Measurements from ENCODE around the gene ASTL. TPM values are rescaled to one million over a fixed set of nuclear protein-coding genes. Genes with fewer than 3 reads are reported as not detected.

The ASTL gene
- total RNA-seq, 4 donors from 2014 or later, result 0.84 to 3.3 TPM; not detected in 2

DNA sequence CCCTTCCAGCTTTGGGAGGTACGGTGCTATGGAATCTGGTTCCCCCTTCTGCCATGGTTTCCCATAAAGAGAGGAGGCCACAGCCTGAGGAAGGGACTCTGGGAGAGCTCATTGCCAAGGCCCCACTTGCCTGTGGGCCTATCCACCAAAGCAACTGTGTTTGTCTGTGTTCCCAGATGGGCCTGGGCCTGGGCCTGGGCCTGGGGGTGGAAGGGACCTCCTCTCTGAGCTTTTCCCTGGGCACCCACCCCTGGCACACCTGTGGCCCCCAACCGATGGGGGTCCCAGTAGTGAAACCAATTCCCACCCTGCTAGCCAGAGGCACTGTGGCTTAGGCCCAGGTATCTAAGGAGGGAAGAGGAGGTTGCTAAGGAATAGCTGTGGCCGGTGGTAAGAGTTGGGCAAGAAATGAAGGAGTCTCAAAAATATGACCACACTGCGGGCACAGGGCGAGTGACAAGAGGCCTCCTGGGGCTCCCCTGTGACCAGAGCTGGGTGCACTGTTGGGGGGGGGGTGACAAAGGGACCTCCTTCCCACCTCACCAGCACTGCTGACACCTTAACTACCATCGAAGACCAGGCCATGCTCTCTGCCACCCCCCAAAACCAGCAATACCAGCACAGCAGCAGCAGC is 11.8 kb upstream of the ASTL start:
- no peak for ATAC-seq (ENCODE audit: low FRiP score)
- TF ChIP-seq CTCF (IDR thresholded peaks at IDR 0.05), result no peak
- DNase-seq (ENCODE audit: low spot score), result no peak

GRCh38 chr2:96148410-96149217 is 10.3 kb upstream of the ASTL start:
- DNase-seq (ENCODE audit: low spot score) (peak; percentile 69), ATAC-seq (ENCODE audit: low FRiP score) (peak; percentile 79)
- TF ChIP-seq CTCF (IDR thresholded peaks at IDR 0.05), result no peak

DNA sequence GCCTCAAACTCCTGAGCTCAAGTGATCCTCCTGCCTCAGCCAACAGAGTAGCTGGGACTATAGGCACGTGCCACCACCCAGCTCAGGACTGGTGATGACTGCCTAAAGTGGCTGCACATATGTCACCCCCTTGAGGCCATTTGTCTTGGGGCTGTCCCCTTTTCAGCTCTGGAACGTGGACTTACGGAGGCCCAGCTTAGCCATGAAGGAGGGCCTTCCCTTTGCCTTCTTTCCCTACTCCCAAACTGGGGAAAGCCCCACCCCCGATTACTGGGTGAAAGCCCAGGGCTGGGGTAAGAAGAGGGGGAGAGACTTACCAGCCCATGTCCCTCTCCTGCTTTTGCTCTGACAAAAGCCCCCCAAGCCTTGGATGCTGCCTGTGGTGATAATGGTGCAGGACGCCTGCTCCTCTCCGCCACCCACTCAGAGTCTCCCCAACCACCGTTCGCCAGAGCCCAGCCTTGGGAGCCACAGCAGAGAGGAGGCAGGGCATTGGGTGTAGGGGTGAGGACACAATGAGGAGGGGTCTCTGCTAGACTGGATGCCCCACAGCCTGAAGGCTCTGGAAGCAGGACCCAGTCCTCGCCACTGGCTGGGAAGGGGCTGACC is 9.4 kb upstream of the ASTL start:
- ATAC-seq (ENCODE audit: low FRiP score), result no peak
- no peak for TF ChIP-seq CTCF (IDR thresholded peaks at IDR 0.05)
- DNase-seq (ENCODE audit: low spot score), result no peak

- ATAC-seq (ENCODE audit: low FRiP score) (no peak), DNase-seq (ENCODE audit: low spot score) (no peak)
- TF ChIP-seq CTCF (IDR thresholded peaks at IDR 0.05), result no peak
Measured at GRCh38 chr2:96146881-96147592, 8.7 kb upstream of the ASTL start.

DNA sequence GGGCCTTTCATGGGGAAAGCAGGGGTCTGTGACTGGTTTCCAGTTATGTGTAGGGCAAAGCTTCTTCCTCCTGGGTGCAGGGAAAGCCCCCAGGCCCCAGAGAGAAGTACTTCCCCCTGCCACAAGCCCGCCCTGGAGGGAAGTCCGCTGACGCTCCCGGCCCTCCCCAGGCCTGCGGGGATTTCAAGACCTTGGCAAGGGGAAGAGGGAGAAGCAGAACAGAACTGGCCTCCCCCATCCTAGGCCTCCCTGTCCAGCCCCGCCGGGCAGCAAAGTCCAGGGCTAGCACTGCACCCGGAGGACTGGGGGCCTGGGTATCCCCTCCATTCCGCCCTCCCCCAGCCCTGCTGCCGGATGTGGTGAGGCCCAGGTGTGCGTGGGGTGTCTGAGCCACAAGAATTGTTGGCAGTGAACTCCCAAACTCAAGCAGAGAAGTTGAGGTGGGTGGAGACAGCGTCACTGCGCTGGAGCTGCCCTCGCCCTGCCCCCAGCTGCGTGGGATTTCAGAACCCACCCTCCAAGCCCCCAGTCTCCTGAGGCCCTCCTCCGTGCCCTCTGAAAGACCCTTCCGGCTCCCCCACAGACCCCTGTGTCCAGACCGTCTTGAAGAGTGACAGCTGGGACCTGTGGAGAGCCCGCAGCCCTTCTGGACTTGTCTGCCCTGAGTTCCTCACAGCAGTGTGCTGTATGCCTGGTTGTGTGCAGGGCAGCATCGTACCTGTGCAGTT is 8.0 kb upstream of the ASTL start:
- TF ChIP-seq CTCF (IDR thresholded peaks at IDR 0.05), result no peak
- ATAC-seq (ENCODE audit: low FRiP score) (peak; percentile 11), DNase-seq (ENCODE audit: low spot score) (no peak)

DNA sequence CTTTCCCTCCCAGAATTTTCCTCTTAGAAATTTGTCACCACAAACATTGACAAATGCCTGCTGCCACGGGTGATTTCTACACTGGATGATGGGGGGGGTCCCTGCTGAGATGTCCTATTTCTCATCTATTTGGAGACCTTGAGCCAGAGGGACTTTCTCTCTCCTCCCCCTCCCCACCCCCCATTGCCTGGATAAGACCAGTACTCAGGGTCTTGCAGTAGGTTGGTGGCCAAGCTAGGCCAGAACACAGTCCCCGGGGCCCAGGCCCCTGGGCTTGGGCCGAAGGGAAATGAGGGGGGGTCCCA is 7.5 kb upstream of the ASTL start:
- ATAC-seq (ENCODE audit: low FRiP score) (no peak), DNase-seq (ENCODE audit: low spot score) (no peak)
- no peak for TF ChIP-seq CTCF (IDR thresholded peaks at IDR 0.05)
